Measurements from ENCODE around the gene NBDY. TPM values are rescaled to one million over a fixed set of nuclear protein-coding genes. Genes with fewer than 3 reads are reported as not detected.

NBDY gene
- polyA plus RNA-seq, 6 donors from 2014 or later, result 44.9 to 69.1 (median 54.8) TPM

DNA sequence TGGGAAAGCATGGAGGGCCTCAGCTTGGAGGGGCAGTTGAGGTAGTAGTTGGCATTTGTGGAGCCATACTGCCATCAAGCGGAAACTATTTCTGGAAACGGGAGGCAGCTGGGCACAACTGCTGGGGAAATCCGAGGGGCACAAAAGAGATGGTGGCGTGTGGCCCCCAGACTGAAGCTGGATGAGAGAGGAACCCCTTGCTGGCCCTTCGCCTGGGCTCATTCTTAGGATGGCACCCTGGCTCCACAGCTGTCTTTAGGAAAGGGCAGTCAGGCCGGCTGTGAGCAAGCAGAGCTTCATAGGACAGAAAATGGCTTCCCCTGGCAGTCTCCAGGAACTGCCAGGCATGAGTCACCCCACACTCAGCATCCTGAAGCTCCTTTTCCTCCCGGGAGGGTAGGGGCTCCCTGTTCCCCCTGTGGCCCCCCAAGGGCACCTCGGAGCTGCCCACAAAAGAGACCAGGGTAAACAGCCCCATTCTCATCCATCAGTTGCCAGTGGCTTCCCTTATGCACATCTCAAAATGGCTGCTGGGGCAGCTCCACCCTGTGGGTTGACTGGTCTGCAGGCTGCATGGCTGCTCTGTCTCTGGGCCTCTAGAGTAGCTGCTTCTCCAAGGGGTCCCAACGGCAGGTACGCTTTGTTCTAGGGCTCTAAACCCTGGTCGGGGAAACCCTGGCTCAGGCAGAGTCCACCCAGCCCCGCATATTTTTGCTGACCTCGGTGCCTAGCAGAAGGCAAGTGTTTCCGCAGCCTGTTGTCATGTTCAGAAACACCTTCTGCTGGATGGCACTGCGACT, 64.7 kb downstream of the NBDY start:
- ATAC-seq (ENCODE audit: low read depth in 2 of 2) (no peak), DNase-seq (no peak)
- H3K27me3 Mint-ChIP-seq, result no peaks in the 10 kb centered on the region
- H3K27ac Mint-ChIP-seq, result peak overlapping the region in 2 of 6 donors; percentile 79 to 80
- no peaks in the 10 kb centered on the region for H3K9me3 Mint-ChIP-seq
- peak overlapping the region in 1 of 8 donors; percentile 6 for H3K4me3 Mint-ChIP-seq
- H3K4me1 Mint-ChIP-seq, result peaks cover 21 to 44% (median 38%) of the 10 kb centered on the region in 3 donors
- H3K36me3 Mint-ChIP-seq, result no peaks in the 10 kb centered on the region

DNA sequence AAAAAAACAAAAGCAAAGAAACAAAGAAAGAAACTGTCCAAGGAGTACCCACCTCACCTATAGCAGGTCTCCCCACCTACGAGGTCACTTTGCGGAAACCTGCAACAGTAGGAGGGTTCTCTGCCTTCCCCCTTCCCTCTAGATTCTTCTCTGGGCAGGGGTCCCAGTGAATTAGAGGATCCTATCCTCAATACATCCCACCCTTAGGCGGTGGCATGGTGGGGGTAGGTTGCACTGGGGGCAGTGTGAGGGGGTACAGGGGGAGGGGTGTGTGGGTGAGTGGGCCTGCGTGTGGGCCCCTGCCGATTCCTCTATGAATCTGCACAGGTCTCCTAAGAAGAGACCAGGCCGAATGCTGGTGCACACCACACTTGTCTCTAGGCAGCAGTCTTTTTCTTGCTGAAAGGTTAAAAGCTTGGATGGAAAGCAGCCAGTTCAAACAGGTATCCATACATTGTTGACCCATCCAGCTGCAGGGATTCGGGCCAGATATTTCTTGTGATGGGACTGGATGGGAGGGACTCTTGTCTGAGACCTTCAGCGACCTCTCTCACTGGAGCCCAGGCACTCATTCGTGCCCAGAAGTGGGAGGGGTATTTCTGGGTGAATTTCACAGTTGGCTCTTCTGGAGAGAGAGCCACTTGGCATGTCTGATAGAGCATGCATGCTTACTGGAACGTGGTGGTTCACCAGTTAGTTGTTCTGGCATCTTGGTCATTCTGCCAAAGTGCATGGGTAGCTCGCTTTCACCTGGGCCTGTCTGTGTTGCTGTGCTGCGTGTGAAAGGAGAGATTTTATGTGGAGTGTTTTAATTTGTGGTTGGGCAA, 65.6 kb downstream of the NBDY start:
- DNase-seq (no peak), ATAC-seq (ENCODE audit: low read depth in 2 of 2) (no peak)
- Mint-ChIP-seq H3K27me3 (no peaks in the 10 kb centered on the region), H3K4me1 (peaks cover 24 to 41% (median 40%) of the 10 kb centered on the region in 3 donors), H3K36me3 (no peaks in the 10 kb centered on the region), H3K4me3 (no peak overlapping the region), H3K27ac (peak overlapping the region in 3 of 6 donors; percentile 0 to 86 (median 79)), H3K9me3 (no peaks in the 10 kb centered on the region)

DNA sequence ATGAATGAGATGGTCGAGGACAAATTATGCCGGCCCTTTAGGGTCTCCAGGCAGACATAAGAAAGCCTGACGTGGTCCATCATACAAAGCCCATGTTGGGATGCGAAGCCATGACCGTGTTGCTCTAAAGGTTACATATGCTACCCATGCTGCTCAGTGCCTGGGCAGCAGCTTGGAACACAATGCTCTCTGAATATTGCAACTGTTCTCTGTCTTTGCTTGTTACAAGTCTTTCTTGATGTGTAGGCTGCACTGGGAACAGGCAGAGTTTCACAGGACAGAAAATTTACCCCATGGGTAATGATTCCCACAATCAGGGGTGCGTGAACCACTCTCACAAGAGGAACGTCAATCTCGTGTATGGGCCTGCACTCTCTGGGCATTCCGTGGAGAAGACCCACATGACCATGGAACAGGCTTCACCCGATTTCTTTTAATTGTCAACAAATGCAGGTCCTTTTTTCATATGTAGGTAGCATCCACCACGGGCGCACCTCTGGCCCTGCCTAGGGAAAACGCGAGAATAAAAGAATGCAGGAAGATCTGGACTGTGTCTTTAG, 66.3 kb downstream of the NBDY start:
- ATAC-seq (ENCODE audit: low read depth in 2 of 2) (no peak), DNase-seq (no peak)
- Mint-ChIP-seq H3K27ac (peak overlapping the region in 1 of 6 donors; percentile 3), H3K4me1 (peaks cover 31 to 48% (median 42%) of the 10 kb centered on the region in 3 donors), H3K4me3 (no peak overlapping the region), H3K36me3 (no peaks in the 10 kb centered on the region), H3K9me3 (no peaks in the 10 kb centered on the region), H3K27me3 (no peaks in the 10 kb centered on the region)

DNA sequence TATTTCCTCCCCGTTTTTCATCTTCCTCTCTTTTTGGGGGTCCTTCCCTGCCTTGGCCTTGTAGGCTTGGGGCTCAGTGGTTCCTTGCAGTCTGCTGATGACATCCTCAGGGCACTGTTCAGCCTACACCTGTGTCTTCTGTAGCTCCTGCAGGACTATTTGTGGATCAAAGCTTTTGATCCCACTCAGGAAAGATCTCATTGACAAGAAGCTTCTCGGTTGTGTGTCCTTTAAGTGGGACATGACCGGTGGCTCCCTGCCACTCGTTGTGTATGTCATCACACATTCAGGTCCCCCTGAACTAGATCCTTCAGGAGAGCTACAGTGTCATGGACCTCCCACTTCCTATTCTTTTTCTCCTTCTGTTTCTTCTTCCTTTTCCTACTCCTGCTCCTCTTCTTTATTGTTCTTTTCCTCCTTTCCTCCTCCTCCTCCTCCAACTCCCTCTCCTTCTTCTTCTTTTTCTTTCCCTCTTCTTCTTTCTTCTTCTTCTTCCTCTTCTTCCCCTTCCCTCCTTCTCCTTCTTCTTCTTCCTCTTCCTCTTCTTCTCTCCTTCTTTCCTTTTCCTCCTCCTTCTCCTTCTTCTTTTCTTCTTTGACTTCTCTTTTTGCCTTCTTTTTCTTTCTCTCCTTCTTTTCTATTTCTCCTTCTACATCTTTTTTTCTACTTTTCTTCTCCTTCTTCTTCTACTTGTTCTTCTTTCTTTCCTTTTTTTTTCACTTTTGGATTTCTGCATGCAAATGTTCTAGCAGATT, 67.8 kb downstream of the NBDY start:
- peaks cover 36 to 53% (median 48%) of the 10 kb centered on the region in 3 donors for H3K4me1 Mint-ChIP-seq
- no peaks in the 10 kb centered on the region for H3K36me3 Mint-ChIP-seq
- H3K9me3 Mint-ChIP-seq, result no peaks in the 10 kb centered on the region
- peak overlapping the region in 5 of 6 donors; percentile 37 to 98 (median 88) for H3K27ac Mint-ChIP-seq
- ATAC-seq (ENCODE audit: low read depth in 2 of 2) (no peak), DNase-seq (no peak)
- peak overlapping the region in 1 of 8 donors; percentile 3 for H3K4me3 Mint-ChIP-seq
- no peaks in the 10 kb centered on the region for H3K27me3 Mint-ChIP-seq

DNA sequence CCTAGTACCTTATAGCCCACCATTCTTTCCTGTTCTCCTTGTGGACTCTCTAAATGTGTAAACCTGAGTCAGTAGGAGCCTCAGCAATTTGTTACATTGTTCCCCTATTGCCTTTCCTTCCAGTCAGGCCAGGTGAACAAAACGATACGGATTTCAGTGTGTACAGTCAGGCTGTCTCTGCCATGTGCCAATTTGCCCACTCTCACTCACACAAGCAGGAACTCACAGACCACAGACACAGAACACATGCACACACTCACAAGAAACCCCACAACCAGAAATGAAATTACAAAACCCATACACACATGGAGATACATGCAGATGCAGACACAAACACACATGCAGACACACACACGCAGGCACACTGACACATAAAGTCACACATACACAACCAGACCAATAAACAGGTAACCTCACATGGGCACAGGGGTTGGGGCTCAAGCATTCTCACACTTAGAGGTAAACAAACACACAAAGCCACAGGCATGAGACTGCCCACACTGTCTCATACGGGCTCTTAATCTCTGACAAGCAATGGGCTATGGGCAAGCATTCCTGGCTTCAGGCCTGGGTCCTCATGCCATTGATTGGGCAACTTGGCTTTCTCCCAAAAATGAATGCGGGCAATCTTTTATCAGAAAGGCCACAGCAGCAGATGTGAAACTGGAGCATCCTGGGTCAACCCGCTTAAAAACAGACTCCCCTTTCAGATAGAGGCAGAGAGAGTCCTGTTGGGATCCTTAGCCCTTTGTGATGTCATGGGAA, 68.7 kb downstream of the NBDY start:
- ATAC-seq (ENCODE audit: low read depth in 2 of 2) (no peak), DNase-seq (no peak)
- H3K4me1 Mint-ChIP-seq, result peaks cover 31 to 46% (median 46%) of the 10 kb centered on the region in 3 donors
- no peaks in the 10 kb centered on the region for H3K9me3 Mint-ChIP-seq
- H3K27me3 Mint-ChIP-seq, result no peaks in the 10 kb centered on the region
- H3K36me3 Mint-ChIP-seq, result no peaks in the 10 kb centered on the region
- H3K4me3 Mint-ChIP-seq, result peak overlapping the region in 1 of 8 donors; percentile 36
- H3K27ac Mint-ChIP-seq, result peak overlapping the region in 3 of 6 donors; percentile 37 to 96 (median 81)

DNA sequence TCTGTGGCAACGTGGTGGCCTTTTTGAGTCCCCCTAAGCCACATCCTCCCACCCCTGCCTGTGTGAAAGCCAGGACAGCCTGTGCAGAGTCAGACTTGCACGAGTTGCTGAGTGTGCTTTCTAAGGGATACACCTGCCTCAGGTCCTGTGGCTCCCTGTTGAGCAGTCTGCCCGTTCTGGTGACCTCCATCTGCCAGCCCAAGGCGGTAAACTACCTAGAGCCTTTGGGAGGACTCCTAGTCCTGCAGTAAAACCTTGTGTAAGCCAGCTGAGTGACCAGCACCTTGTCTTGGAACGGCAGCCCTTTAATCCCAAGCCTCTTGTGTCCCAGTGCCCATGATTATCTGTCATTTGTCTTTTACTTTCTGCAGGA, 69.3 kb downstream of the NBDY start:
- ATAC-seq (ENCODE audit: low read depth in 2 of 2), result no peak

DNA sequence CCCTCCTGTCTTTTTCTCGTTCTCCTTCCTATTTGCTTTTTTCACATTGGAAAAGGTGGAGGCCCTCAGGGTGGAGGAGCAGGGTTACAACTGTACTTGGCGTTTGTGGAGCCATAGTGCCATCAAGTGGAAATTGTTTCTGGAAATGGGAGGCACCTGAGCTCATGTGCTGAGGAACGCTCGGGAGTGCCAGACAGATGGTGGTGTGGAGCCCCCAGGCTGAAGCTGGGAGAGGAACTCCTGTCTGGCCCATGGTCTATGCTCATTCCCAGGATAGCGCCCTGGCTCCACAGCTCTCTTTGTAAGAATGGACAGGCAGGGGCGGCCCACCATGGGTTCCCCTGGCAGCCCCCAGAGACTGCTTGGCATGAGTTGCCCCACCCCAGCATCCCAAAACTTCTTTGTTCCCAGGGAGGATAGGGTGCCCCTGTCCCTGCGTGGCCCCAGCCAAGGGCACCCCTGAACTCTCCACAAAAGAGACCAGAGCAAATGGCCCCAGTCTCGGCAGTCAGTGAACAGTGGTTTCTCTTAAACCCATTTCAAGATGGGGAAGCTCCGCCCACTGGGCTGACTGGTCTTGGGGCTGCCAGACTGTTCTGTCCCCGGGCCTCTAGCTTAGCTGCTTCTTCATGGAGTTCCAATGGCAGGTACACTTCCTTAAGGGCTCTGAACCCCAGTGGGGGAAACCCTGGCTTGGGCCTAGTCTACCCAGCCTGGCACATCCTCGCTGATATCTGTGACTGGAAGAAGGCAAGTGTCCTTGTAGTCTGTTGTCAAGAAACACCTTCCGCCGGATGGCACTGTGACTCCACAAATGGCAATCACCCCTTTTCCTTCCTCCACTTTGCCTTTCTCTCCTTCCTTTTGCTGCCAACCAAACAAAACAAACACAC, 70.1 kb downstream of the NBDY start:
- ATAC-seq (ENCODE audit: low read depth in 2 of 2), result no peak
- peak overlapping the region in 1 of 8 donors; percentile 60 for H3K4me3 Mint-ChIP-seq
- no peaks in the 10 kb centered on the region for H3K9me3 Mint-ChIP-seq
- no peaks in the 10 kb centered on the region for H3K27me3 Mint-ChIP-seq
- peaks cover 31 to 58% (median 46%) of the 10 kb centered on the region in 3 donors for H3K4me1 Mint-ChIP-seq
- peak overlapping the region in 4 of 6 donors; percentile 43 to 93 (median 84) for H3K27ac Mint-ChIP-seq
- no peak for DNase-seq
- no peaks in the 10 kb centered on the region for H3K36me3 Mint-ChIP-seq

More for the DNA sequence above, 69.3 kb downstream of the NBDY start:
- Mint-ChIP-seq H3K27ac (peak overlapping the region in 1 of 6 donors; percentile 62), H3K27me3 (no peaks in the 10 kb centered on the region), H3K4me1 (peaks cover 31 to 51% (median 46%) of the 10 kb centered on the region in 3 donors), H3K9me3 (no peaks in the 10 kb centered on the region), H3K36me3 (no peaks in the 10 kb centered on the region), H3K4me3 (no peak overlapping the region)
- no peak for DNase-seq

DNA sequence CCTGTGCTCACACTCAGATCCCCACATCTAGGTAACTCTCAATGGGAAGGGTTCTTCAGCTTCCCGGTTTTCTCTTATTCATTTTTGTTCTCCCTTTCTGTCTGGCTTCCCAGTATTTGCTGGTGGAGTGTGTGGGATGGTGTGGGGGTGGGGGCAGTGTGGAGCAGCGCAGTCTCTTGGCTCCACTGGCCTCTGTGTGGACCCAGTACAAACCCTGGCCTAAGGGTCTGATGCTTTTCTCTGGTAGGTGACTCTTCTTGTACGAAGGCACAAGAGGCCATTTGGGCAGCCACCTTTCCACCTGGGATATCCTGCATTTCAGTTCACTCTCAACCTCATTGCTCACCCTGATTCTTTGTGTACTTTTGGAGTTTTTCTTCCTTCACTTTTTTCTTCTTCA, 71.3 kb downstream of the NBDY start:
- Mint-ChIP-seq H3K27me3 (no peaks in the 10 kb centered on the region), H3K9me3 (no peaks in the 10 kb centered on the region), H3K27ac (peak overlapping the region in 5 of 6 donors; percentile 85 to 97 (median 90)), H3K4me1 (peaks cover 31 to 60% (median 46%) of the 10 kb centered on the region in 3 donors), H3K4me3 (peak overlapping the region in 3 of 8 donors; percentile 29 to 70 (median 43)), H3K36me3 (no peaks in the 10 kb centered on the region)
- no peak for DNase-seq
- ATAC-seq (ENCODE audit: low read depth in 2 of 2), result no peak

DNA sequence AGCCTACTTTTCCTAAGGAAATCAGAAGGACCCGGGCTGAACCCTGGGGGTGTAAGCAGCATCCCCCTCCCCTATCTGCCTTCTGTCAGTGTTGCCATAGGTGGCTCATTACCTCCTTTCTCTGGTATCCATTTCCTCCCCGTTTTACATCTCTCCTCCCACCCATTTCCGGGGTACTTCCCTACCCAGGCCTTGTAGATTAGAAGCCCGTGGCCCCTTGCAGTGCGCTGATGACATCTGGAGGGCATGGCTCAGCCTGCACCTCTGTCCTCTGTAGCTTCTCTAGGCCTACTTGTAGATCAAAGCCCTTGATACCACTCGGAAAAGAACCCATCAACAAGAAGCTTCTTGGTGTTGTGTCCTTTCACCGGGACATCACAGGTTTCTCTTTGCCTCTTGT, 71.8 kb downstream of the NBDY start:
- DNase-seq (peak; percentile 56), ATAC-seq (ENCODE audit: low read depth in 2 of 2) (peak; percentile 85 to 94)
- Mint-ChIP-seq H3K9me3 (no peaks in the 10 kb centered on the region), H3K4me3 (peak overlapping the region in 7 of 8 donors; percentile 1 to 83 (median 43)), H3K27ac (peak overlapping the region; percentile 50 to 97 (median 90)), H3K27me3 (no peaks in the 10 kb centered on the region), H3K36me3 (no peaks in the 10 kb centered on the region), H3K4me1 (peaks cover 31 to 60% (median 46%) of the 10 kb centered on the region in 3 donors)

DNA sequence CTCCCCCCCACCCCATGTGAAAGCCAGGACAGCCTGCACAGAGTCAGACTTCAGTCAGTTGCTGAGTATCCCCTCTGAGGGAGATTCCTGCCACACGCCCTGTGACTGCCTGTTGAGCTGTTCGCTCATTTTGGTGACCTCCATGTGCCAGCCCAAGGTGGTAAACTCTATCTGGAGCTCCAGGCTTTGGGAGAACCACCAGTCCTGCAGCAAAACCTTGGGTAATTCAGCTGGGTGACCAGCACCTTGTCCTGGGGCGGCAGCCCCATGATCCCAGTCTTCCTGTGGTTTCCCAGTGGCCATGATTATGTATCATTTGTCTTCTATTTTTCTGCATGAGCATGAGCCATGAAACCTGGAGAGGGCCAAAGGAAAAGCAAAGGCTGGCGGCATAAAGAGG, 73.4 kb downstream of the NBDY start:
- Mint-ChIP-seq H3K27me3 (no peaks in the 10 kb centered on the region), H3K27ac (peak overlapping the region in 1 of 6 donors; percentile 49), H3K4me3 (peak overlapping the region in 6 of 8 donors; percentile 38 to 99 (median 95)), H3K9me3 (no peaks in the 10 kb centered on the region), H3K36me3 (no peaks in the 10 kb centered on the region), H3K4me1 (peaks cover 31 to 58% (median 36%) of the 10 kb centered on the region in 3 donors)
- DNase-seq (no peak), ATAC-seq (ENCODE audit: low read depth in 2 of 2) (no peak)

Measured in naive B cell (primary cell).